HEK293T (cell line): Measurements from ENCODE around the gene PRR11.

ENCODE experiments used
- BHLHE40 ChIP-seq: fragments of 450-650 bp; IDR thresholded peaks from 2 replicates; pipeline ENCODE4 v1.6.1; 2016; ENCODE audit warnings: mild to moderate bottlenecking, moderate library complexity, borderline replicate concordance
- CTBP1 ChIP-seq: fragments of 450-650 bp; IDR thresholded peaks from 2 replicates; pipeline ENCODE4 v1.6.1; 2016; ENCODE audit warnings: borderline replicate concordance
- L3MBTL2 ChIP-seq: fragments of 450-650 bp; conservative IDR thresholded peaks from 2 replicates; pipeline ENCODE4 v1.6.1; 2016; ENCODE audit warnings: mild to moderate bottlenecking
- LEF1 ChIP-seq: fragments of 450-650 bp; IDR thresholded peaks from 2 replicates; pipeline ENCODE4 v1.6.1; 2017; ENCODE audit warnings: mild to moderate bottlenecking, borderline replicate concordance
- PKNOX1 ChIP-seq: fragments of 450-650 bp; IDR thresholded peaks from 2 replicates; pipeline ENCODE4 v1.6.1; 2016
- SUZ12 ChIP-seq: fragments of 450-650 bp; IDR thresholded peaks from 2 replicates; pipeline ENCODE4 v1.6.1; 2016; ENCODE audit warnings: mild to moderate bottlenecking

- TF ChIP-seq SUZ12 (no peak), L3MBTL2 (no peak), CTBP1 (no peak), LEF1 (no peak), BHLHE40 (no peak), PKNOX1 (no peak)
Observed at GRCh38 chr17:59160157-59161025, 4.8 kb downstream of the PRR11 start.
